ENCODE measurements around the gene ANKH. TPM values are rescaled to one million over a fixed set of nuclear protein-coding genes. Genes with fewer than 3 reads are reported as not detected.

The ANKH gene
- total RNA-seq, 6 donors from 2014 or later: 17.2 to 66.7 (median 24.5) TPM

DNA sequence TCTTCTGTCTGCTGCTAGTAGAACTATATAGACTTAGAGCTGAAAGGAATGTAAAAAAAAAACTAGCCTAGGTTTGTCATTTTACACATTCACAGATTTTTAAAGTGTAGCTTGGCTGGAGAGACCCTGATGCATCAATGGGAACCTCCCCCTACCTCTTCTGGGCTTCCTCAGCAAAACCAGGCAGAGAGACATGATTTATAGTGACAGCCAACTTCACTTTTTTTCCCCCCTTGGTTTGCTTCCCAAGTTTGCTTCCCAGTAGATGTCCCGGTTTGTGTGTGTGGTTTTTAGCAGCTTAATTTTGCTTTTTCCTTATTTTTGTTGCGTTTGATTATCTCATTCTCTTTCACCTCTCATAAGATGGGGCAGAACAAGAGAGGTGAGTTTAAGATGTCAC lies 205.2 kb downstream of the ANKH start:
- Histone ChIP-seq H3K36me3 (no peaks in the 10 kb centered on the region), H3K27me3 (no peaks in the 10 kb centered on the region), H3K27ac (peak overlapping the region in 1 of 4 donors; percentile 21), H3K4me1 (peaks cover 39 to 59% (median 43%) of the 10 kb centered on the region in 4 donors), H3K4me3 (peak overlapping the region in 2 of 4 donors; percentile 78 to 90), H3K9me3 (no peaks in the 10 kb centered on the region)
- DNase-seq (no peak), ATAC-seq (ENCODE audit: low FRiP score in 2 of 2) (no peak)
- WGBS, 2 donors: 46 to 64% methylated on average over 2 of the region's 2 CpGs
- no peak for TF ChIP-seq EP300 (IDR thresholded peaks at IDR 0.05)

DNA sequence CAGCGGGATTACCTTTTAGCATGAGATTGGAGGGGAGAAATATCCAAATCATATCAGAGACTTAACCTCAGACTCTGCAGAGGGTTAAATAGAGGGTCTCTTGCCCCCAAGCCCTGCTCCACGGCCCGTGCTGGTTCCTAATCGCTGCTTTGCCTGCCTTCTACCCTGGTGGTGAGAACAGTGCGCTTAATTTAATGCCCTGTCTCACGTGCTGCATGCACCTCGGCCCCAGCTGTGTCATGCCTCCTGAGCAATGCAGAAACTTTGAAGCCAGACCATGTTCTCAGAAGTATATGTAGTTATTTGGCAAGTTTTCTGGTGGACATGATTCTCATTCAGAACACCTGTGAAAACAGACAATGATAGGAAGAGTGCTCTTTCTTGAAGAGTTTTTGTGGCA lies 205.6 kb downstream of the ANKH start:
- H3K36me3 ChIP-seq: no peaks in the 10 kb centered on the region
- TF ChIP-seq POLR2AphosphoS5 (IDR thresholded peaks at IDR 0.05) (no peak), POLR2A (IDR thresholded peaks at IDR 0.05) (no peak), EP300 (IDR thresholded peaks at IDR 0.05) (no peak)
- TF ChIP-seq, protein P1, sequence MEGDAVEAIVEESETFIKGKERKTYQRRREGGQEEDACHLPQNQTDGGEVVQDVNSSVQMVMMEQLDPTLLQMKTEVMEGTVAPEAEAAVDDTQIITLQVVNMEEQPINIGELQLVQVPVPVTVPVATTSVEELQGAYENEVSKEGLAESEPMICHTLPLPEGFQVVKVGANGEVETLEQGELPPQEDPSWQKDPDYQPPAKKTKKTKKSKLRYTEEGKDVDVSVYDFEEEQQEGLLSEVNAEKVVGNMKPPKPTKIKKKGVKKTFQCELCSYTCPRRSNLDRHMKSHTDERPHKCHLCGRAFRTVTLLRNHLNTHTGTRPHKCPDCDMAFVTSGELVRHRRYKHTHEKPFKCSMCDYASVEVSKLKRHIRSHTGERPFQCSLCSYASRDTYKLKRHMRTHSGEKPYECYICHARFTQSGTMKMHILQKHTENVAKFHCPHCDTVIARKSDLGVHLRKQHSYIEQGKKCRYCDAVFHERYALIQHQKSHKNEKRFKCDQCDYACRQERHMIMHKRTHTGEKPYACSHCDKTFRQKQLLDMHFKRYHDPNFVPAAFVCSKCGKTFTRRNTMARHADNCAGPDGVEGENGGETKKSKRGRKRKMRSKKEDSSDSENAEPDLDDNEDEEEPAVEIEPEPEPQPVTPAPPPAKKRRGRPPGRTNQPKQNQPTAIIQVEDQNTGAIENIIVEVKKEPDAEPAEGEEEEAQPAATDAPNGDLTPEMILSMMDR (IDR thresholded peaks at IDR 0.05): peak in 1 of 6 experiments; percentile 39
- H3K4me3 ChIP-seq: peak overlapping the region in 3 of 4 donors; percentile 78 to 90 (median 82)
- peaks cover 35 to 55% (median 39%) of the 10 kb centered on the region in 4 donors for H3K4me1 ChIP-seq
- DNase-seq (peak in 1 of 2 donors; percentile 49), ATAC-seq (ENCODE audit: low FRiP score in 2 of 2) (no peak)
- no peaks in the 10 kb centered on the region for H3K9me3 ChIP-seq
- no peaks in the 10 kb centered on the region for H3K27me3 ChIP-seq
- peak overlapping the region in 2 of 4 donors; percentile 21 to 90 for H3K27ac ChIP-seq
- 24 to 34% methylated on average over 7 of the region's 7 CpGs for WGBS, 2 donors

DNA sequence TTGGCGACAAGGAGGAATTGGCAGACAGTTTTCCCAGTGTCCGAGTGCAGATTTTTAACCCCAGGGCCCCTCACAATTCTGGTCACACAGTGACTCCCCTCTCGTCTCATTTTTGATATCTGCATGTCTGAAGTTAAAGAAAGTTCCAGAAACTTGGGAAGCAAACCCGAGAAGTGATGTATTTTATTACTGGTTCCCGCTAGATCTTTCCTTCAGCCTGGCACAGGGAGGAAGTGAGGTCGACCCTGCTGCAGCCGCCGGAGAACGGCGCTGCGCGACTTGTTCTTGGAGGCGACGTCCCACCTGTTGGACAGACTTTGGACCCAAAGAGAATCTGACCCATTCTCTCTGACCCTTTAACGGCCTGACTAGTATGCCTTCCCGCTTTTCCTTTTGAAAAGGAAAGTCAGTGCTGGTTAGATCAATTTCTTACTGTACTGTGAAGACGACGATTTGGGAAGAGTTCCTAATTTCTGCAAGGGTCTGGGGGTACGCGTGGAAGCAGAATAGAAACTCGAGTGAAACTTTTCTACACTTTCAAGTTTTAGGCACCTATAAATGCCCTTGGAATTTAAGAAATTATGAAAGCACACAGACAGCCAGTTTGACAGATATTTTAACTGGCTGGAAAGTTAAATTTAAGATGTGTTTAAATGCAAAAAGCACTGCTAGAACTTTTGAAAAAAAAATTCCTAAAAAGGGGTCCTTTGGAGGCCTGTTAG lies 206.3 kb downstream of the ANKH start:
- H3K27ac ChIP-seq: peak overlapping the region; percentile 90 to 94 (median 93)
- peak overlapping the region; percentile 31 to 90 (median 80) for H3K4me3 ChIP-seq
- no peaks in the 10 kb centered on the region for H3K9me3 ChIP-seq
- WGBS, 2 donors: 1 to 2% methylated on average over 18 to 21 of the region's 21 CpGs
- no peaks in the 10 kb centered on the region for H3K36me3 ChIP-seq
- peaks cover 28 to 50% (median 34%) of the 10 kb centered on the region in 4 donors for H3K4me1 ChIP-seq
- ATAC-seq (ENCODE audit: low FRiP score in 2 of 2) (no peak), DNase-seq (peak; percentile 66 to 80)
- TF ChIP-seq POLR2A (IDR thresholded peaks at IDR 0.05): no peak
- TF ChIP-seq EP300 (IDR thresholded peaks at IDR 0.05): no peak
- TF ChIP-seq, protein P1 (IDR thresholded peaks at IDR 0.05): no peak
- no peak for TF ChIP-seq POLR2AphosphoS5 (IDR thresholded peaks at IDR 0.05)
- no peaks in the 10 kb centered on the region for H3K27me3 ChIP-seq

DNA sequence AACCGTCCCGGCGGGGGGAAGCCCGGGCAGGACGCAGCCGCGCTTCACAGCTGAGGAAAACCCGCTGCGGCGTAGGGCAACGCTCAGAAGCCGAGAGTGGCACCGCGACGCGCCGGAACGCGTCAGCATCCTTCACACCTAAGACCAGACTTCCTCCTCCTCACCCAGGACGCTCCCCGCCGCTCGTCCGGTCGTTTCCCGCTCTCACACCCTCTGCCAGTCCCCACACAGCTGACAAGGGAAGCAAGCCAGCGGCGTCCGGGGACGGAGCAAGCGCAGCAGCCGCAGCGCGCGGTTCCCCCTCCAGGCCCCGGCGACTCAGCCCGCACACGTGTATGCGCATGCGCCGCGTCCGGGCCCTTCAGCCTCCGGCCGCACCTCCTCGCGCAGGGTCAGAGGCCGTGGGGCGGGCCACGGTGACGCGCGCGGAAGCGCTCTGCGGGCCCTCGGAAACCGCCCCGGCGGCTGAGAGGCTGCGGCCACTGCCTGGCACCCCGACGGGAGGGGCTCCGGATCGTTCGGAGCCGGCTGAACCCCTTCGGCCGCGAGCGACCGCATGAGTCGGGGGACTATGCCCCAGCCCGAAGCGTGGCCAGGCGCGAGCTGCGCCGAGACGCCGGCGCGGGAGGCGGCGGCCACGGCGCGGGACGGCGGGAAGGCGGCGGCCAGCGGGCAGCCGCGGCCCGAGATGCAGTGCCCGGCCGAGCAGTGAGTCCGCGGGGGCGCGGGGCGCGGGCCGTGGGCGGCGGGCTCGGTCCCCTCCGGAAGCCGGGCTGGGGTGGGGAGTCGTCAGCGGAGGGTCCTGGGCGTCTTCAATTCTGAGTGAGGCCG lies 207.1 kb downstream of the ANKH start, which contains the start of gene OTULIN:
TSS of gene OTULIN (plus strand) at position 449 of the 831 bp plus-strand sequence. CDS start at position 557, 108 bp downstream.
- WGBS, 2 donors: 0% methylated on average over 23 to 65 of the region's 115 CpGs
- TF ChIP-seq POLR2A (IDR thresholded peaks at IDR 0.05): peak; percentile 47 to 98 (median 85)
- TF ChIP-seq, protein P1 (IDR thresholded peaks at IDR 0.05): peak in 2 of 6 experiments; percentile 22 to 41
- peak in 1 of 4 donors; percentile 60 for TF ChIP-seq EP300 (IDR thresholded peaks at IDR 0.05)
- peak; percentile 85 to 93 for TF ChIP-seq POLR2AphosphoS5 (IDR thresholded peaks at IDR 0.05)
- Histone ChIP-seq H3K27ac (peak within 1 kb of the TSS; percentile 90 to 94 (median 93)), H3K4me3 (peak within 1 kb of the TSS; percentile 59 to 90 (median 80)), H3K4me1 (peaks cover 28 to 48% (median 33%) of the 10 kb centered on the region in 4 donors), H3K27me3 (no peaks in the 10 kb centered on the region), H3K9me3 (no peaks in the 10 kb centered on the region), H3K36me3 (no peaks in the 10 kb centered on the region)
- ATAC-seq (ENCODE audit: low FRiP score in 2 of 2) (peak; percentile 96 to 98), DNase-seq (peak; percentile 93 to 99)
